IPS-NIHi7 (cell line): Measurements from ENCODE around the gene ALKBH6.

Source experiments
- DNase-seq: peaks from one replicate; pipeline ENCODE4 v3.0.0; 2012; ENCODE audit warnings: mixed read lengths; ENCODE audit errors: extremely low spot score

ALKBH6 gene

DNA sequence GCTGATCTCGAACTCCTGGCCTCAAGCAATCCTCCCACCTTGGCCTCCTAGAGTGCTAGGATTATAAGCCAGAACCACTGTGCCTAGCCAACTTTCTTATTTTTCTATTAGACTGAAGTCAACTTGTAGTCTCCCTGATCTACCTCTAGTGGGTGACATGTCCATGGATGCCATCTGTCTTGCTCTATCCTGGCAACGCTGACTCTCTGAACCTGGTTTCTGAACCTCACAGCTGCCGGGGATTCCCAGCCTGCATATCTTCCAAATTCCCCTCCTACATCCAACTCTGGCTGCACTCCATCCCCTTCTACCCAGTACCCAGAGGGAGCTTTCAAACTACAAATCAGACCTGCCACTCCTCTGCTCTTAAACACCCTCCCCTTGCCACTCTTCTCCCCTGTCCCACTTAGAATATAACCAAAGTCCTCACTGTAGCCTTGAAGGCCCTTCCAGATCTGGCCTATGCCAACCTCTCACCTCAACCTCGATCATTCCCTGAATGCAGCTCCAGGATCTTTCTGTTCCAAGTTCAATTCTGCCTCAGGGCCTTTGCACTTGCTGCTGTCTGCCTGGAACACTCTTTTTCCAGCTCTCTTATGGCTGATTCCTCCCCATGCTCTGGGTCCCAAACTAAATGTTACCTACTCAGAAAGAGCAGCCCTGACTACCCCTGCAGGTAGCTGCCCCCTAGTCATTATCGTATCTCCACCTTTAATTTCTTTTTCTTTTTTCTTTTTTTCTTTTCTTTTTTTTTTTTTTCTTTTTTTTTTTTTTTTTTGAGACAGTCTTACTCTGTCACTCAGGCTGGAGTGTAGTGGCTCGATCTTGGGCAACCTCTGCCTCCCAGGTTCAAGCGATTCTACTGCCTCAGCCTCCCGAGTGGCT lies 16.5 kb upstream of the ALKBH6 start:
- no peak for DNase-seq

- no peak for DNase-seq
Observed at GRCh38 chr19:36028313-36029041, 14.5 kb upstream of the ALKBH6 start.

GRCh38 chr19:36027696-36028095 lies 13.7 kb upstream of the ALKBH6 start:
- no peak for DNase-seq

DNA sequence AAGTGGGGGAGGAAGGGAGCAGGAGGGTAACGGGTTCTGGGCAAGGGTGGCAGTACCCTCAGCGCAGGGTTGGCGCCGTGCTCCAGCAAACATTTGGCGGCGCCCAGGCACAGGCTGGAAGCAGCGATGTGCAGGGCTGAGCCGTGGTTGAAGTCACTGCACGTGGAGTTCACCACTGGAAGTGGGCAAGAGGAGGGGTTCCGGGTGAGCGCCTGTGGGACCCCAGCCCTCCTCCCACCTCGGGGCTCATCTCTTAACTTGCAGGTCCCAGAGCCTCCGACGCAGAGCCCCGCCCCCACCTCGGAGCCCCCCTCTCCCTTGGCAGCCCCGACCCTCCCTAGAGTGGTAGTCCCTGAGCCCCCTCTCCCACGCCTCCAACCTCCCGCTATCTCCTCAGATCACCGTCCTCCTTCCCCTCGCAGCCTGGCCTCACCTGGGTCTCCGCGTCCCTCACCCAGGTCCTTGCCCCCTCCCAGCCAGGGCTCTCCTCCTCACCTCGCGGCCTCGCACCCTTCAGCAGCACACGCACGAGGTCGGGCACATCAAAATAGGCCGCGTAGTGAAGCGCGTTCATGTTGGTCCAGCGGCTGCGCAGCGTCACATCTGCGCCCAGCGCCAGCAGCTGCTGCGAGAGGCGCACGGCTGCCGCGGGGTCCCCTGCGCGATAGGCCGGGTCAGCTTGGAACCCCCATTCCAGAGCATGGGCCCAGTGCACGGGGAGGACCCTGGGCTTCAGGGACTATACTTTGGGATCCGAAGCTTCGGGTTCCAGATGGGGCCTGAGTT lies 12.3 kb upstream of the ALKBH6 start:
- DNase-seq: no peak

DNA sequence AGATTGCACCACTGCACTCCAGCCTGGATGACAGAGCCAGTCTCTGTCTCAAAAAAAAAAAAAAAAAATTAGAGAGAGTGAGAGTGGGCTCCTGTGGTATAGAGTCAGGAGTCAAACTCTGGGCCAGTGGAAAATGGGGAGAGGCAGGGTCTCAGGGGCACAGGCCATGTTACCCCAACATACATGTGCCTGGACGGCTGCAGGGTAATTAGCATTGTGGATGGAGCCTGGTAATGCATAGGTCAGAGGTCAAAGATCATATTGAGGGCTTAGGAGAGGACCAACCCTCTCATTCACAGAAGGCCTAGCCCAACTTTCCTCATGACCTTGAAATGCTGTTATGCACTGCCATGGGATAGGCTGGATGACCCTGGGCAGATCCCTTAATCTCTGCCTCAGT lies 11.5 kb upstream of the ALKBH6 start:
- DNase-seq: no peak

DNA sequence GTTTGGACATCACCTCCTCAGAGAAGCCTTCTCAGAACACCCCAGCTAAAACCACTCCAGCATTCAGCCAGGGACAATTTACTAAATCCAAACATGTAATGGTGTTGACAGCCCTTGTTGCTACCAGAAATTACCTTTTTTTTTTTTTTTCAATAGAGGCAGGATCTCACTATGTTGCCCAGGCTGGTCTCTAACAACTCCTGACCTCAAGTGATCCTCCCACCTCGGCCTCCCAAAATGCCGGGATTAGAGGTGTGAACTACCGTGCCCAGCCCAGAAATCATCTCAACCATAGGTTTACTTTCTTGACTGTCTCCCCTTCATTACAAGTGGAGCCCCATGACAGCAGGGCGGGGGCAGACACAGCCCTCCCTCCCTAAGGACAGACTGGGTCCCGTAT lies 9.4 kb upstream of the ALKBH6 start:
- no peak for DNase-seq

GRCh38 chr19:36019061-36019670 lies 5.2 kb upstream of the ALKBH6 start:
- DNase-seq: no peak

- no peak for DNase-seq
Observed at GRCh38 chr19:36013280-36014011, 567 bp downstream of the ALKBH6 start.

GRCh38 chr19:36010402-36010801 lies 3.6 kb downstream of the ALKBH6 start:
- no peak for DNase-seq

DNA sequence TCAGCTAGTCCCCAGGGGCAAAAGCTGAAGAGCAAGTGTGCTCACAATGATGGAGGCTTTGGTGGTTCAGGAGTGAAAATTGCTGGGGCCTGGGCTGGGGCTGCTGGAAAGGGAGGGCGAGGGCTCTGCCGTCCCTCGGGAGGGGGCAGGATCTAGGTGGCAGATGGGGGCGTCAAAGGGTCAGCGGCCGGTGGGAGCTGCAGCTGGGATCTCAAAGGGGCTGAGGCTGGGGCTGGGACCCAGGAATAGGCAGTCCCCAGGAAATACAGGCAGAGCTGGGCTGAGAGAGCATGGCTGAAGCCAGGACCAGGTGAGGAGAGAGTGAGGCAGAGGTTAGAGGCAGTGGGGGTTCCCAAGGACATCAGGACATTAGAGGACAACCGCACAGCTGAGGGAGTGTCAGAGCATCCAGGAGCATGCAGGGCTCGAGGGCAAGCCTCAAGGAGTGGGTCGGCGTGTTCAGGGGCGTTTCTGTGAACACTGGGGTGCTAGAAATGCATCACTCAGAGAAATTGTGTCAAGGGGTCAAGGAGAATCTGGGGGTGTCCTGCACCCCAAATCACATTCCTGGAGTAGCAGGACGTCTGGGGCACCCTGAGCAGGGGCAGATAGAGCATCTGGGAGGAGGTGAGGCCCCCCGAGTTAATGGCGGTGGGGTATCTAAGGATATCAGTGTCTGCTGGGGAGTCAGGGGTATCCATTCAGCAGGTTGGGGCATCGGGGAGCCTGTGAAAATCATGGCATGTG lies 4.2 kb downstream of the ALKBH6 start:
- DNase-seq: no peak

GRCh38 chr19:36009220-36009619 lies 4.8 kb downstream of the ALKBH6 start:
- DNase-seq: peak; percentile 70

DNA sequence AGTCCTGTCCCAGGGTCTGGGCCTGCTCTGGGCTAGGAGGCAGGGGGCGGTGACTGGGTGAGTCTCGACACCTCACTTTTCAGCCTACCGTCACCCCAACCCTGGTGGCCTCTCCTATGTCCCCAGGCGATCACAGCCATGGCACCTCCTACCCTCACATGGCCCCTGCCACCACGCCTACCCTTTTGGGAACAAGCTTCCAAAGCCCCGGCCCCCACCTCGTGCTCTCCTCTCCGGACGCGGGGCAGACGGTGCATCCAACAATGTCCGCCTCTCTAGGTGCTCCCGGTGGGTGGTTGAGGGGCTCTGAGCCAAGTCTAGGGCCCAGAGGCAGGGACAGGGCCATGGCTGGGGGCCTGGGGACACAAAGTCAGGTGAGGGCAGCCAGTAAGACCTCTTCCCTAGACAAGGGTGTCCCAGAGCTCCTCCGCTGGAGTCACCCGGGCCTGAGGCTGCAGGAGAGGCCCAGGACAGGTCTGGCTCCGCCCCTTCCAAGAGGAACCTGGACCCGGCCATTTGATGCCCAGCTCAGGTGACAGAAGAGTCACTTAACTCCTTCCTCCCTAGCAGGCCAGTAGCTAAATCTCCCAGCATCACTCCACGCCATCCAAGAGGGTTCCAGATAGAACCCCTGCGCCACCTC lies 5.6 kb downstream of the ALKBH6 start, which contains the start of gene SYNE4:
Gene SYNE4 (minus strand): TSS at position 478 of the 643 bp plus-strand sequence. CDS start 132 bp downstream, at position 346.
- DNase-seq: peak; percentile 89

DNA sequence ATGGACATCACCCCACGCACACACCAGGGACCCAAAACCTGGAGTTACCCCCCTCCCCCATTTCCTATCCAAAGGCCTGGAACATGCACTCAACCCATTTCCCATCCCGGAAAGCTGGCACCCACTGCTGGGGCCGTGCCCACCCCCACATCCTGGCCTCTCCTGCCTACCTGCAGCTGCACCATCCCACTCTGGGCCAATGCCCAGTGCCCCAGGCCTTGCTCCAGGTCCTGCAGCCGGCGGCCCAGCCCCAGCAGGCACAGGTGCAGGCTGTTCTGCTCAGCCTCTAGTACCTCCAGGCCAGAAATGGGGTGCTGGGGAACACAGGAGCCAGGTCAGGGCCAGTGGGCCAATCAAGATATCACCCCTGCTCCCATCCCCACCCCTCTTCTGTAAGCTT lies 7.1 kb downstream of the ALKBH6 start:
- no peak for DNase-seq

- no peak for DNase-seq
Observed at GRCh38 chr19:36003284-36003683, 10.7 kb downstream of the ALKBH6 start.

DNA sequence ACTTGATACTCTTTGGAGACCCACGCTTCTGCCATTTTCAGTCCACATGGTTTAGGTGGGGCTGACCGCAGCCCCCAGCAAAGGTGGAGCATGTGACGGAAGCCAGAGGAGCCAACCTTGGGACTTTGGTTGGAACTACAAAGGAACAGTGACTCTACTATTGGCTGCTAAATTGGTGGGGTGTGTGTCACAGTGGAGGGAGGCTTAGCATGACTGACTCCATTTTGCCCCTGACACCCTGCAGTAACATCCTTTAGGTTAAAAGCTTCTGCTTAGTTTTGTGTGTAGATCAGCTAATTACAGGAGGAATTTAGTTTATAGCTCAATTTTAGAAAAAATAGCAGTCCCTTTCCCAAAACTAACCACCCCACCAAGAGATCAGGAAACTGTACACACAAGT lies 12.4 kb downstream of the ALKBH6 start:
- DNase-seq: no peak

GRCh38 chr19:35996777-35997176 lies 17.2 kb downstream of the ALKBH6 start:
- no peak for DNase-seq

GRCh38 chr19:35995048-35995993 lies 18.7 kb downstream of the ALKBH6 start, which contains the start of gene SDHAF1:
Gene SDHAF1 (plus strand): TSS chr19:35995188. CDS start chr19:35995275, 87 bp downstream.
- DNase-seq: peak; percentile 95

GRCh38 chr19:35993923-35994598 lies 20.0 kb downstream of the ALKBH6 start:
- DNase-seq: peak; percentile 71
